Adrenal gland (tissue), 12 donors: Measurements from ENCODE around the gene PFN1. TPM values are rescaled to one million over a fixed set of nuclear protein-coding genes. Genes with fewer than 3 reads are reported as not detected.
A peak's percentile ranks its signal among the peaks of the same experiment; 100 is the strongest.

Experiments used
- DNase-seq, 7 donors: peaks; one replicate each; pipeline ENCODE4 v3.0.0-alpha.2; 2019 to 2020
- H3K27ac ChIP-seq, 5 donors: fragments of 200-600 bp; sonication (generic) in 4 of 5; 1 replicate in 3 of 5; 2 replicates in 2 of 5; pipeline versions ENCODE4 v1.5.1 to v1.8.0; 2016 to 2020; ENCODE audit warnings: mild to moderate bottlenecking in 1 of 5
- H3K27me3 ChIP-seq: fragments of 200-600 bp; 2 replicates; pipeline ENCODE4 v1.8.0; 2021
- H3K36me3 ChIP-seq, 2 donors: fragments of 200-600 bp; replicated peaks in 1 of 2; 1 replicate in 1 of 2; 2 replicates in 1 of 2; pipeline versions ENCODE4 v1.5.1 to v1.8.0; 2018 to 2022
- H3K4me1 ChIP-seq, 2 donors: fragments of 200-600 bp; replicated peaks in 1 of 2; 1 replicate in 1 of 2; 2 replicates in 1 of 2; pipeline versions ENCODE4 v1.5.1 to v1.8.0; 2018 to 2021
- H3K4me3 ChIP-seq, 4 donors: fragments of 200-600 bp; sonication (generic) in 3 of 4; one replicate each; pipeline ENCODE4 v1.5.1; 2016 to 2018
- H3K9me3 ChIP-seq, 3 donors: fragments of 200-600 bp; sonication (generic) in 1 of 3; replicated peaks in 1 of 3; 1 replicate in 2 of 3; 2 replicates in 1 of 3; pipeline versions ENCODE4 v1.5.1 to v1.8.0; 2016 to 2021
- POLR2A ChIP-seq, 2 donors: fragments of 450-650 bp; IDR thresholded peaks; one replicate each; pipeline ENCODE4 v1.6.1; 2017; ENCODE audit warnings: antibody characterized with exemption in 2 of 2, mild to moderate bottlenecking in 2 of 2, moderate library complexity in 1 of 2
- WGBS, 4 donors: extraction: QIAGEN DNeasy Blood & Tissue Kit in 2 of 4; methylation state at CpG; one replicate each; pipeline versions ENCODE4 v1.1.5 to v1.1.7; 2013 to 2017; 5-methylcytosine and 5-hydroxymethylcytosine counted together
- intact Hi-C, 2 donors: fragments of 100-400 bp; cut with DNase I; formaldehyde crosslinking; loops; one replicate each; pipeline versions ENCODE4 v1.14.1 to v1.15.0; 2022 to 2023
- polyA plus RNA-seq, 3 donors: library from polyadenylated mRNA; stranded (reverse); fragments of 200-250 nt in 2 of 3; fragments of 350-450 nt in 1 of 3; fragmentation: Illumina TruSeq in 1 of 3; extraction: RNeasy Lipid Tissue Mini Kit (QIAGEN cat#74804) in 1 of 3; gene quantifications; one replicate each; pipeline ENCODE4 v1.2.3, GENCODE V29; 2013 to 2014
- total RNA-seq, 9 donors: library from RNA; depleted of rRNA in 4 of 9; stranded (reverse); fragments of >200 nt in 4 of 9; fragments of 120-200 nt in 1 of 9; fragmentation: NEBNext Ultra II Directional in 1 of 9; extraction: Animal tissue kit (Norgen Biotek cat#: 25700) in 1 of 9; gene quantifications; one replicate each; pipeline versions ENCODE4 v1.1.0 to v1.2.4, GENCODE V29; 2013 to 2023
- TF ChIP-seq, protein P1 (sequence below), 6 experiments: fragments of 450-650 bp in 4 of 6; fragments of 200-600 bp in 2 of 6; sonication (generic) in 1 of 6; IDR thresholded peaks; 1 replicate in 5 of 6; 2 replicates in 1 of 6; pipeline versions ENCODE4 v1.5.1 to v1.8.0; 2016 to 2021; ENCODE audit warnings: antibody characterized with exemption in 6 of 6, mild to moderate bottlenecking in 2 of 6, moderate library complexity in 1 of 6
- donor health status: healthy with polysubstance abuse.
- donor health status: Bipolar disorder and iron deficiency.
- donor health status: DM: yes; HTN: yes; CAD: no.
- donor health status: DM: no; HTN: no; CAD: no.
- donor health status: DM: no; HTN: no; CAD: no.
- donor health status: DM: yes; HTN: yes; CAD: no.

The PFN1 gene
- total and polyA plus RNA-seq, 12 donors: 310 to 1,056 (median 423) TPM

DNA sequence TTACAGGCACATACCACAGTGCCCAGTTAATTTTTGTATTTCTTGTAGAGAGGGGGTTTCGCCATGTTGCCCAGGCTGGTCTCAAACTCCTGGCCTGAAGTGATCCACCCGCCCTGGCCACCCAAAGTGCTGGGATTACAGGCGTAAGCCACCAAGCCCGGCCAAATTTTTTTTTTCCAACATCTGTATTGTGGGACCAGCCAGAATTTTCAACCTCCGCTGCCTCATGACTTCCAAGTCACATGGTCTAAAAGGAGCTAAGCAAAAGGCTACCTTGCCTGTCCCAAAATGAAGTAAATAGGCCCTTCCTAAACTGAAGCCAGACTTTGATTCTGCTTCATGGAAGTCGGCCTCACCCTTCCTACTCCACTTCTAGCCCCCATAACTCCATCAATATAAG, 23.5 kb upstream of the PFN1 start:
- Histone ChIP-seq H3K27me3 (no peaks in the 10 kb centered on the region), H3K4me1 (peaks cover 13 to 29% of the 10 kb centered on the region in 2 donors), H3K36me3 (peaks cover 0 to 43% of the 10 kb centered on the region in 2 donors), H3K4me3 (no peak overlapping the region), H3K9me3 (no peaks in the 10 kb centered on the region), H3K27ac (no peak overlapping the region)
- intact Hi-C loops: no loop called here
- TF ChIP-seq, protein P1, sequence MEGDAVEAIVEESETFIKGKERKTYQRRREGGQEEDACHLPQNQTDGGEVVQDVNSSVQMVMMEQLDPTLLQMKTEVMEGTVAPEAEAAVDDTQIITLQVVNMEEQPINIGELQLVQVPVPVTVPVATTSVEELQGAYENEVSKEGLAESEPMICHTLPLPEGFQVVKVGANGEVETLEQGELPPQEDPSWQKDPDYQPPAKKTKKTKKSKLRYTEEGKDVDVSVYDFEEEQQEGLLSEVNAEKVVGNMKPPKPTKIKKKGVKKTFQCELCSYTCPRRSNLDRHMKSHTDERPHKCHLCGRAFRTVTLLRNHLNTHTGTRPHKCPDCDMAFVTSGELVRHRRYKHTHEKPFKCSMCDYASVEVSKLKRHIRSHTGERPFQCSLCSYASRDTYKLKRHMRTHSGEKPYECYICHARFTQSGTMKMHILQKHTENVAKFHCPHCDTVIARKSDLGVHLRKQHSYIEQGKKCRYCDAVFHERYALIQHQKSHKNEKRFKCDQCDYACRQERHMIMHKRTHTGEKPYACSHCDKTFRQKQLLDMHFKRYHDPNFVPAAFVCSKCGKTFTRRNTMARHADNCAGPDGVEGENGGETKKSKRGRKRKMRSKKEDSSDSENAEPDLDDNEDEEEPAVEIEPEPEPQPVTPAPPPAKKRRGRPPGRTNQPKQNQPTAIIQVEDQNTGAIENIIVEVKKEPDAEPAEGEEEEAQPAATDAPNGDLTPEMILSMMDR (IDR thresholded peaks at IDR 0.05): no peak
- no peak for TF ChIP-seq POLR2A (IDR thresholded peaks at IDR 0.05)
- 91 to 95% (median 92%) methylated on average over 6 of the region's 6 CpGs for WGBS, 4 donors
- no peak for DNase-seq

DNA sequence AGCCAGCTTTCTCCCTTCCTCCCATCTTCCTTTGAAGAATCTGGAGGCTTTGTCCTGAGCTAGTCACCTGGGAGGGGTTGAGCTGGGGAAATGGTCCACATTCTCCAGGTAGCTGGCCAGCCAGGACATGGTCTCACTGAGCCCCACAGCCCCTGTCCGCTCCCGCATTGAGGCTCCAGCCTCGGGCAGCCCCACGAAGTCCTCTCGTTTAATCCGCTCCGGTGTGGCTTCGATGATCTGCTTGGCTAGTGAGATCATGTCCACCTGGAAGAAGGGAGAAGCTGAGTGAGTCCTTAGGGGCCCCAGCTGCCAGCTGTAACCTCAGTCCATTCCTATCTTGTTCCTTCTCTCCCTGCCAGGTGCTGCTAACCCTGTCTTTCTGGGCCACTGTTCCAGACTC, 21.9 kb upstream of the PFN1 start:
- no peaks in the 10 kb centered on the region for H3K27me3 ChIP-seq
- H3K4me1 ChIP-seq: peaks cover 19 to 35% of the 10 kb centered on the region in 2 donors
- WGBS, 4 donors: 95 to 99% (median 97%) methylated on average over 8 of the region's 8 CpGs
- no peaks in the 10 kb centered on the region for H3K9me3 ChIP-seq
- no peak for DNase-seq
- TF ChIP-seq, protein P1 (IDR thresholded peaks at IDR 0.05): no peak
- no peak for TF ChIP-seq POLR2A (IDR thresholded peaks at IDR 0.05)
- peak overlapping the region in 3 of 5 donors; percentile 92 to 98 (median 97) for H3K27ac ChIP-seq
- H3K4me3 ChIP-seq: no peak overlapping the region
- intact Hi-C loops: no loop called here
- peaks cover 0 to 37% of the 10 kb centered on the region in 2 donors for H3K36me3 ChIP-seq

DNA sequence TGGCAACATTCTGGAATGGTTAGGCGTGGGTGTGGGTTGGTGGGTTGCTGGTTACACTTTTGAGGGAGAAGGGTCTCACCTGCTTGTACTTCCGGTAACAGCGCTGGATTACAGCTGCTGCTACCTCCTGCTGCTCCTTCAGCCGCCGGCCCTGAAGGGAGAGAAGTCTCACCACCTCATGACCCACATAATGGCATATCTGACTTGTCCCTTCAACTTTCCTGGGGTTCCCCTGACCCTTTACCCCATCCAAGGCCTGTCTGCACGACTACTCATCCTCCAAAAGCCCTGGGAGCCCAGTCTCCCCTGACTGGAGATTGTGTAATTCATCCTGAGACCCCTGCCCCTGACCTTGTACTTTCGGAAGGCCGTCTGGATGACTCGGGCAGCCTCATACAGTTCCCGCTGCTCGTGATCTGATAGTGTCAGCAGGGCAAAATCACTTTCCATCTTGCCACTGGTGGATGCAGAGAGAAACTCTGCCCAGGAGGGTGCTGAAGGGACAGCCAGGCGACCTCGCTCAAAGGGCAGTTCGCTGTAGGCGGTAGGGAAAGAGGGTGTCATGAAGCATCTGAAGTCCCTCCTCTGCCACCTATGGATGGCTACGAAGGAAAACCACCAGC, 21.3 kb upstream of the PFN1 start:
- peaks cover 19 to 35% of the 10 kb centered on the region in 2 donors for H3K4me1 ChIP-seq
- DNase-seq: peak in 5 of 7 donors; percentile 57 to 72 (median 60)
- no peaks in the 10 kb centered on the region for H3K9me3 ChIP-seq
- no peaks in the 10 kb centered on the region for H3K27me3 ChIP-seq
- H3K4me3 ChIP-seq: no peak overlapping the region
- TF ChIP-seq, protein P1 (IDR thresholded peaks at IDR 0.05): no peak
- TF ChIP-seq POLR2A (IDR thresholded peaks at IDR 0.05): no peak
- 59 to 75% (median 69%) methylated on average over 9 to 16 of the region's 16 CpGs for WGBS, 4 donors
- intact Hi-C loops: no loop called here
- peak overlapping the region in 4 of 5 donors; percentile 92 to 98 (median 98) for H3K27ac ChIP-seq
- H3K36me3 ChIP-seq: peaks cover 0 to 37% of the 10 kb centered on the region in 2 donors

DNA sequence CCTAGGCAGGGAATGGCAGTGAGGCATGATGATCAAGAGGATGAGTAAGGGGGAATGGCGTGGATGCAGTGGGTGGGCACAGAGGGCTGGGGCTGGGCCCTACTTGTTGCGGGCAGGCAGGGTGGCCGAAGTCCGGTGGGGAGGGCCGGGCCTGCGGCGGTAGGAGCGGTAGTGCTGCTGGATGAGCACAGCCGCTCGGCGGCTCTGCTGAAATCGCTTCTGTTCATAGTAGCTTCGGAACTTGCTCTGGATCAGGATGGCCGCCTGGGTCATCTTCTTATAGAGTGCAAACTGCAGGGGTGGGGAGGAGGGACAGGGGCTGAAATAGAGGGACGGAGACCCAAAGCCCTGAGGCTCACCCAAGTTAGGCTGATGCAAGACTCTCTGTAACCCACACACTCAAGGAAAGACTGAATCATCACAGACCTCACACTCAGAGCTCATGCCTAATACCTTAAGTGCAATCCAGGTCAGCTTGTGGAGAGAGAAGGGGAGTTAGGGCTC, 20.8 kb upstream of the PFN1 start:
- peak in 1 of 2 donors; percentile 16 for TF ChIP-seq POLR2A (IDR thresholded peaks at IDR 0.05)
- TF ChIP-seq, protein P1 (IDR thresholded peaks at IDR 0.05): no peak
- Histone ChIP-seq H3K9me3 (no peaks in the 10 kb centered on the region), H3K4me1 (peaks cover 19 to 35% of the 10 kb centered on the region in 2 donors), H3K27ac (peak overlapping the region in 4 of 5 donors; percentile 92 to 98 (median 98)), H3K36me3 (peaks cover 0 to 35% of the 10 kb centered on the region in 2 donors), H3K27me3 (no peaks in the 10 kb centered on the region), H3K4me3 (peak overlapping the region in 1 of 4 donors; percentile 82)
- peak in 5 of 7 donors; percentile 46 to 72 (median 49) for DNase-seq
- WGBS, 4 donors: 76 to 86% (median 82%) methylated on average over 3 to 15 of the region's 15 CpGs
- intact Hi-C loops: no loop called here
